Lower lobe of right lung (tissue), 2 donors: ENCODE results near the gene TMEM256. TPM values are rescaled to one million over a fixed set of nuclear protein-coding genes. Genes with fewer than 3 reads are reported as not detected.
A peak's percentile ranks its signal among the peaks of the same experiment; 100 is the strongest.

Experiments used
- ATAC-seq, 2 donors: fragments of 200-7000 bp; cut with Tn5 transposase; one replicate each; pipeline ENCODE4 v1.9.1; 2020 to 2022; ENCODE audit warnings: mild to moderate bottlenecking in 2 of 2, moderate library complexity in 2 of 2
- DNase-seq: peaks from one replicate; pipeline ENCODE4 v3.0.0-alpha.2; 2020
- H3K27ac ChIP-seq: fragments of 200-600 bp; one replicate; pipeline ENCODE4 v1.8.0; 2022
- H3K27me3 ChIP-seq: fragments of 200-600 bp; one replicate; pipeline ENCODE4 v1.8.0; 2022; ENCODE audit warnings: low read depth
- H3K36me3 ChIP-seq: fragments of 200-600 bp; one replicate; pipeline ENCODE4 v1.8.0; 2022; ENCODE audit warnings: mild to moderate bottlenecking
- H3K4me1 ChIP-seq: fragments of 200-600 bp; one replicate; pipeline ENCODE4 v1.8.0; 2022
- H3K4me3 ChIP-seq: fragments of 200-600 bp; one replicate; pipeline ENCODE4 v1.8.0; 2022; ENCODE audit warnings: mild to moderate bottlenecking
- H3K9me3 ChIP-seq: fragments of 200-600 bp; one replicate; pipeline ENCODE4 v1.8.0; 2022
- CTCF ChIP-seq: fragments of 200-600 bp; IDR thresholded peaks from one replicate; pipeline ENCODE4 v1.8.0; 2022; ENCODE audit warnings: antibody characterized with exemption, mild to moderate bottlenecking
- intact Hi-C: fragments of 100-400 bp; cut with DNase I; formaldehyde crosslinking; loops from one replicate; pipeline ENCODE4 v1.11.0; 2022
- total RNA-seq: library from RNA; stranded (reverse); fragmentation: NEBNext Ultra II Directional; extraction: Animal tissue kit (Norgen Biotek cat#: 25700); gene quantifications from one replicate; pipeline ENCODE4 v1.2.1, GENCODE V29; 2021
- donor health status: DM: no; HTN: yes; CAD: no; lungs with severe emphysema.

The TMEM256 gene
- total RNA-seq, 1 donor from 2014 or later = 51.2 TPM

GRCh38 chr17:7403727-7403976 lies 245 bp downstream of the TMEM256 start:
- no peaks in the 10 kb centered on the region for H3K36me3 ChIP-seq
- TF ChIP-seq CTCF = no peak

GRCh38 chr17:7403043-7403726 lies 712 bp downstream of the TMEM256 start:
- no peak for TF ChIP-seq CTCF
- no peak for DNase-seq

More at GRCh38 chr17:7403727-7403976, 245 bp downstream of the TMEM256 start:
- peak; percentile 67 to 69 for ATAC-seq
- DNase-seq = no peak
- H3K27me3 ChIP-seq = no peaks in the 10 kb centered on the region
- H3K9me3 ChIP-seq = no peaks in the 10 kb centered on the region
- peak overlapping the region; percentile 77 for H3K4me3 ChIP-seq
- peak overlapping the region; percentile 85 for H3K27ac ChIP-seq
- intact Hi-C loops = no loop called here
- H3K4me1 ChIP-seq = peaks cover 20% of the 10 kb centered on the region

GRCh38 chr17:7398612-7399011 lies 5.3 kb downstream of the TMEM256 start:
- ATAC-seq (no peak), DNase-seq (no peak)
- Histone ChIP-seq H3K4me1 (peaks cover 24% of the 10 kb centered on the region), H3K4me3 (no peak overlapping the region), H3K36me3 (no peaks in the 10 kb centered on the region), H3K27ac (no peak overlapping the region), H3K9me3 (no peaks in the 10 kb centered on the region), H3K27me3 (no peaks in the 10 kb centered on the region)
- intact Hi-C loops = no loop called here
- no peak for TF ChIP-seq CTCF

More at GRCh38 chr17:7403043-7403726, 712 bp downstream of the TMEM256 start:
- Histone ChIP-seq H3K4me3 (peak overlapping the region; percentile 77), H3K27ac (peak overlapping the region; percentile 85), H3K27me3 (no peaks in the 10 kb centered on the region), H3K4me1 (peaks cover 20% of the 10 kb centered on the region), H3K36me3 (no peaks in the 10 kb centered on the region), H3K9me3 (no peaks in the 10 kb centered on the region)
- peak in 1 of 2 donors; percentile 1 for ATAC-seq
- intact Hi-C loops = no loop called here

- intact Hi-C loops = no loop called here
- Histone ChIP-seq H3K4me1 (peaks cover 22% of the 10 kb centered on the region), H3K27ac (no peak overlapping the region), H3K36me3 (peaks cover 9% of the 10 kb centered on the region), H3K4me3 (no peak overlapping the region), H3K27me3 (no peaks in the 10 kb centered on the region), H3K9me3 (no peaks in the 10 kb centered on the region)
- no peak for DNase-seq
- no peak for ATAC-seq
- TF ChIP-seq CTCF = no peak
Observed at GRCh38 chr17:7396147-7396546, 7.8 kb downstream of the TMEM256 start.

GRCh38 chr17:7394452-7395191 lies 9.3 kb downstream of the TMEM256 start, which contains the start of gene PLSCR3:
Gene PLSCR3 (minus strand): TSS chr17:7394525. CDS start chr17:7394110, 415 bp downstream.
- intact Hi-C loops = no loop called here
- Histone ChIP-seq H3K27me3 (no peaks in the 10 kb centered on the region), H3K27ac (peak within 1 kb of the TSS; percentile 87), H3K36me3 (peaks cover 21% of the 10 kb centered on the region), H3K4me3 (peak within 1 kb of the TSS; percentile 86), H3K4me1 (peaks cover 26% of the 10 kb centered on the region), H3K9me3 (no peaks in the 10 kb centered on the region)
- DNase-seq (peak; percentile 91), ATAC-seq (peak; percentile 95 to 97)
- TF ChIP-seq CTCF = no peak
